ENCODE results near the gene NFIC. TPM values are rescaled to one million over a fixed set of nuclear protein-coding genes. Genes with fewer than 3 reads are reported as not detected.
"Not testable (repeated sequence)": the region's sequence is repeated elsewhere in the genome, so short reads cannot be mapped to it uniquely, and the experiment has no call there.

NFIC gene
- total RNA-seq, 1 donor: 17.3 TPM

DNA sequence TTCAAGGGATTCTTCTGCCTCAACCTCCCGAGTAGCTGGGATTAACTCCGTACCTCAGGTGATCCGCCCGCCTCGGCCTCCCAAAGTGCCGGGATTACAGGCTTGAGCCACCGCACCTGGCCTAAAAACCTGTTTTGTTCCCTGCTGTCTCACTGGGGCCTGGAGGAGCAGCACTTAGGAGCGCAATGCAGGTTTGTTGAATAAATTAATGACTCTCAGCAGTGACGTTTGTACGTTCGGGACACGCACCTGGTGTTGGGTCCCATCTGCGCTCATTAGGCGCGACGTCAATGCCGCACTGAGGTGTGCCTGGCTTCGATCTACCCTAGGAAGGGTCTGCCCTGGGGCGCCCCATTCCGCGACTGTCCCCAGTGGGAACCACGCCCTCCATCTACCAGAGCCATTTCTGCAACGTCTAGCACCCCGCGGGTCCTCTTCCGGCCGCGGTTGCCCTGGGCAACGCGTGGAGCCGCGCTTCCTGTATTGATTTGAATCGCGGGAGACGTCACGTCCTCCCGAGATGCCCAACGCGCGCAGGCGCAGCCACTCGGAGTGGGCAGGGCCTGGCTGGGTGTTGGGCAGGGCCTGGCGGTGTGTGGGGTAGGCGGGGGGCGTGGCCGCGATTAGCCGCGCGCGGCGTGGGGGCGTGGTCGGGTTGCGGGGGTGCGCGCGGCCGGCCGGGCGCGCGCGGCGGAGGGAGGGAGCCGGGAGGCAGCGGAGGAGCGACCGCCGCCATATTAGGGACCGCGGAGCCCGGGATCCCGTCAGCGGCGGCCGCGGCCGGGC lies 139.4 kb downstream of the NFIC start, which contains the start of gene FZR1:
FZR1 (plus strand) TSS at position 714 of the 786 bp plus-strand sequence. CDS start 16,679 bp downstream, outside the sequence.
- Histone ChIP-seq H3K4me3 (ENCODE audit: low read length) (peak within 1 kb of the TSS; percentile 78), H3K9me3 (ENCODE audit: low read depth, low read length) (no peaks in the 10 kb centered on the region), H3K4me1 (ENCODE audit: insufficient read depth, low read length) (peaks cover 31% of the 10 kb centered on the region), H3K27me3 (ENCODE audit: insufficient read depth, low read length) (no peaks in the 10 kb centered on the region)

DNA sequence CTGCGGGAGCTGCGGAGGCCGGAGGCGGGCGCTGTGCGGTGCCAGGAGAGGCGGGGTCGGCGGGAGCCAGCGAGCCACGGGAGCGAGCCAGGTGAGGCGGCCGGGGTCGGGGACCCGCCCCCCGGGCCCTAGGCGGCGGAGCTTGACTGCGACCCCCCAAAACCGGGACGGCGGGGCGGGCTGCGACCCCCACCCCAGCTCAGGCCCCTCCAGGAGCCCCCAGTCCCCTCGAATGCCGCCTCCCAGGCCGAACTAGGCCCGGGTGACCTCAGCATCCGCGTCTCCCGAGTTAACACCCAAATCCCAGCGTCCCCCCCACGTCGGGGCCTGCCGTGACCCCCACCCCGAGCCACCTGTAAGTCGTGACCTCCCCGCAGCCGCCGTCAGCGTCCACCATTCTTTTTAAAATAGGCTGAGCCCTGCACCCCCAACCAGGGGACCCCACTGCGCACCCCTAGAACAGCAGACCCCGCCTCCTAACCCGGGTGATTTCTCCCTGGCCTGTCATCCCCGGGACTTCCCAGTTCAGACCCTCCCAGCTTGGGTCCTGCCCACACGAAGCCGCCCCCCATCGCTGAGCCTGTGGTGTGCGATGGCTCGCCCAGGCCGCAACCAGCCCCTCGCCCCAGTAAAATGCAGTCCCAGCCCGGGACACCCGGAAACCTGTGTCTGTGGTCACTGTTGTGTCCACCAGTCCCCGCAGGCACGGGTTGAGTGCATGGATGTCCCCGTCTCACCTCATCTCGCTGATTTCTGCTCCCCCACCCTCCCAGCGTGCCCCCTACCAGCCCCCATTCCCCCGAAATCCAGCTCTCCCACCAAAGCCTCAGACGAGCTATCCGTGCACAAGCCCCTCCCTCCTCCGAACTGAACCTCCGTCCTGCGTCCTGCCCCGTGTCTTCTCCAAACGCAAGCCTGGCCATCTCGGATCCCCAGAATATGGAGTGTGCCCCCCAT lies 140.3 kb downstream of the NFIC start:
- H3K4me1 ChIP-seq (ENCODE audit: insufficient read depth, low read length): peaks cover 27% of the 10 kb centered on the region
- peak overlapping the region; percentile 78 for H3K4me3 ChIP-seq (ENCODE audit: low read length)
- no peaks in the 10 kb centered on the region for H3K9me3 ChIP-seq (ENCODE audit: low read depth, low read length)
- no peaks in the 10 kb centered on the region for H3K27me3 ChIP-seq (ENCODE audit: insufficient read depth, low read length)

DNA sequence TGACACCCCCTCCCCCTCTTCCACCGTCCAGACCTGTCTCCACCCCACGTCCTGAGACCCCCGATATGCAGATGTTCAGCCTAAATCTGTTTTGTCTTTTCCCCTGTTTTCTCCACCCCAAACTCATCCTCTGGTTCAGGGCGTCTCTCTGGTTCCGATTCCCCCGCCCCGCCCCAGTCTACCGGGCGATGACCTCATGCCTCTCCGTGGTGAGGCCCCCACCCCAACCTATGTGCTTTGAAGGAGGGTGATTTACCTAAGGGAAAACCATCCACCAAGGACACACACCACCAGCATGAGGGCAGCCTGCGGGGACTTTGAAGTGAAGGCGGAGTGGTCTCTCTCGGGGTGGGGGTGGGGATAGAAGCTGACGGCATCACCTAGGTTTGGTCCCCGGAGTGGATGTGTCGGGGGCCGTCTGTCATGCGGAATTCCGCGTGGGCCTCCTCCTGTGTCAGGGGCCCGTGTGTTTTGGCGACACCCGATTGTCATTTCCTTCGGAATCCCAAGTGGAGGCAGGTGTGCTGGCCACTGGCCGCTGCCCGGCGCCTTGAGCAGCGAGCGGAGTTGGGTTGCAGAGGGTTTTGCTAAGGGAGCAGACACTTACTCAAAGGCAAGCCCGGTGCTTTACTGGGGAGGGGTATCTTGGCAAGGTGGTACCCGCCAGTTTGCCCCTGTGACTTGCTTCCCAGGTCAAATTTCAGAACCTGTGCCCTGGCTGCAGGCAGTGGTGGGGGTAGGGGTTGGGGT lies 141.2 kb downstream of the NFIC start:
- peak overlapping the region; percentile 78 for H3K4me3 ChIP-seq (ENCODE audit: low read length)

DNA sequence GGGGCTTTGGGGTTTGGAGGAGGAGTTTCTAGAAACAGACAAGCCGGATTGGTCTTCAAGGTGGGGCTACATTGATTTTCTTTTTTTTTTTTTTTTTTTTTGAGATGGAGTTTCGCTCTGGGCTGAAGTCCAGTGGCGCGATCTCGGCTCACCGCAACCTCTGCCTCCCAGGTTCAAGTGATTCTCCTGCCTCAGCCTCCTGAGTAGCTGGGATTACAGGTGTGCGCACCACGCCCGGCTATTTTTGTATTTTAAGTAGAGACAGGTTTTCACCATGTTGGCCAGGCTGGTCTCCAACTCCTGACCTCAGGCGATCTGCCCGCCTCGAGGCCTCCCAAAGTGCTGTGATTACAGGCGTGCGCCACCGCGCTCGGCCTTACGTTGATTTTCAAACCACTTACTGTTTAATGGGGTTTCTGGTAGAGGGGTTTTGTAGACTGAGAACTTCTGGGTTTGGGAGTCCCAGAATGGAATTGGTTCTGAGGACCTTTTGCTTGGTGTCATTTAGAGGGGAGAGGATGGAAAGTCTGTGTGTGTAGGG lies 141.8 kb downstream of the NFIC start:
- H3K4me1 ChIP-seq (ENCODE audit: insufficient read depth, low read length): peaks cover 27% of the 10 kb centered on the region
- H3K27me3 ChIP-seq (ENCODE audit: insufficient read depth, low read length); H3K9me3 ChIP-seq (ENCODE audit: low read depth, low read length); H3K4me3 ChIP-seq (ENCODE audit: low read length): not testable (repeated sequence)

More for the DNA sequence above, 141.2 kb downstream of the NFIC start:
- Histone ChIP-seq H3K27me3 (ENCODE audit: insufficient read depth, low read length) (no peaks in the 10 kb centered on the region), H3K9me3 (ENCODE audit: low read depth, low read length) (no peaks in the 10 kb centered on the region), H3K4me1 (ENCODE audit: insufficient read depth, low read length) (peaks cover 27% of the 10 kb centered on the region)

DNA sequence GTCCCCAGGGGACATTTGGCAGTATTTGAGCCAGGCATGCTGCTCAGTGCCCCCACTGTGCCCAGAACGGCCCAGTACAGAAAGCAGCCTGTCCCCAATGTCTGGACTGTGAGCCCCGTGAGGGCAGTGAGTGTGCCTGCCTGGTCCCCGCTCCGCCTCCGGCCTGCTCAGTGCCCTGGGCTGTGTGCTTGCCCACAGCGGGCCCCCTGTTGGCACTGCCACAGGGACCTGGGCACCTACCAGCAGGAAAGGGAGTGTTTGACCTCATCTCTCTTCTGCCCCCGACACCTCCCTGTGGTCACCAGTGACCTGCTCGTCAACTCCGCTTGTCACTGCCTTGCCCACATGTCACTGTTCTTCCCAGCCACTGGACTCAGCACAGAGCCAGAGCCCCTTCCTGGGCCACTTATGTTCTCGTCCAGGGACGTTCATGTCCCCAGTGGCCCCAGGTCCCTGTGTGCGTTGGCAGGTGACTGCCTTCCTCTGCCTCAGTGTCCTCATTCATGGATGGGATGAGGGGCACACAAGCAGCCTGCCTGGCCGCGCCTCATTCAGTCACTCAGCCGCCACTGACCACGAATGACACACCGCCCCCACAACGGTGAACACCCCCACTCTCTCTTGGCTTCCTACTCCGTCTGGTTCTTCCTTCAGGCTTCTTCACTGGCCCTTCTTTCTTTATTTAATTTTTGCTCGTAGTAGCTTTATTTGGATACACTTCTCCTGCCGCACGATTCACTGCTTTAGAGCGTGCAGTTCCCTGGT lies 142.6 kb downstream of the NFIC start:
- Histone ChIP-seq H3K9me3 (ENCODE audit: low read depth, low read length) (no peaks in the 10 kb centered on the region), H3K4me3 (ENCODE audit: low read length) (no peak overlapping the region), H3K27me3 (ENCODE audit: insufficient read depth, low read length) (no peaks in the 10 kb centered on the region), H3K4me1 (ENCODE audit: insufficient read depth, low read length) (peaks cover 27% of the 10 kb centered on the region)

DNA sequence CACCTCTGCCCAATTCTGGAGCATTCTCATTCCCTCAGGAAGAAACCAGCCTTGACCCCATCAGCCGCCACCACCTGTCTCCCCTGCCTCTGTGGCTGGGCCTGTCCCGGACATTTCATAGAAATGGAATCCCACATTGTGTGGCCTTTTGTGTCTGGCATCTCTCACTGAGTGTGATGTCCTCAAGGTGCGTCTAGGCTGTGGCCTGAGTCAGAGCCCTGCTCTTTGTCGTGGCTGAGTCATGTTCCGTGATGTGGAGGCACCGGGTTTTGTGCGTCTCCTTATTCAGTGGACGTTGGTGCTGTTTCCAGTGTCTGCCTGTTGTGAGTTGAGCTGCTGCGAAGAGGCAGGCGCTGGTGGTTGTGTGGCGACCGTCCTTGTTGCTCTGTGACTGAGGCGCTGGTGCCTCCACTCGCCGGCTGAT lies 143.2 kb downstream of the NFIC start:
- Histone ChIP-seq H3K4me3 (ENCODE audit: low read length) (no peak overlapping the region), H3K4me1 (ENCODE audit: insufficient read depth, low read length) (peaks cover 27% of the 10 kb centered on the region), H3K27me3 (ENCODE audit: insufficient read depth, low read length) (no peaks in the 10 kb centered on the region), H3K9me3 (ENCODE audit: low read depth, low read length) (no peaks in the 10 kb centered on the region)

DNA sequence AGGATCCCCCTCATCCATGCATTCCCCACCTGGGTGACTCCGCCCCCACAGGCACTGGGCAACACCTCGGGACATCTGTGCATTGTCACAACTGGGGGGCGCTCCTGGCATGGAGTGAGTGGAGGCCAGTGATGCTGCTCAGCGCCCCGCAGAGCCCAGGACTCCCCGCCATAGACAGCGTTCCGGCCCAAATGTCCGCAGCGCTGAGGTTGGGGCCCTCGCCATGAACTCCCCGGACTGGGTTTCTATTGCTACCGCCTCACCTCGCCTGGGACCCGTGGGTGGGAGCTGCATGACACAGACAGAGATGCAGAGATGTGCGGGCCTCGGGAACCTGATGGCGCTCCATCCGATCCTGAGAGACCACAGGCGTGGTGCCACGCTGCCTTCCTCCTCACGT lies 144.3 kb downstream of the NFIC start:
- Histone ChIP-seq H3K4me3 (ENCODE audit: low read length) (no peak overlapping the region), H3K27me3 (ENCODE audit: insufficient read depth, low read length) (no peaks in the 10 kb centered on the region), H3K4me1 (ENCODE audit: insufficient read depth, low read length) (peaks cover 17% of the 10 kb centered on the region), H3K9me3 (ENCODE audit: low read depth, low read length) (no peaks in the 10 kb centered on the region)

DNA sequence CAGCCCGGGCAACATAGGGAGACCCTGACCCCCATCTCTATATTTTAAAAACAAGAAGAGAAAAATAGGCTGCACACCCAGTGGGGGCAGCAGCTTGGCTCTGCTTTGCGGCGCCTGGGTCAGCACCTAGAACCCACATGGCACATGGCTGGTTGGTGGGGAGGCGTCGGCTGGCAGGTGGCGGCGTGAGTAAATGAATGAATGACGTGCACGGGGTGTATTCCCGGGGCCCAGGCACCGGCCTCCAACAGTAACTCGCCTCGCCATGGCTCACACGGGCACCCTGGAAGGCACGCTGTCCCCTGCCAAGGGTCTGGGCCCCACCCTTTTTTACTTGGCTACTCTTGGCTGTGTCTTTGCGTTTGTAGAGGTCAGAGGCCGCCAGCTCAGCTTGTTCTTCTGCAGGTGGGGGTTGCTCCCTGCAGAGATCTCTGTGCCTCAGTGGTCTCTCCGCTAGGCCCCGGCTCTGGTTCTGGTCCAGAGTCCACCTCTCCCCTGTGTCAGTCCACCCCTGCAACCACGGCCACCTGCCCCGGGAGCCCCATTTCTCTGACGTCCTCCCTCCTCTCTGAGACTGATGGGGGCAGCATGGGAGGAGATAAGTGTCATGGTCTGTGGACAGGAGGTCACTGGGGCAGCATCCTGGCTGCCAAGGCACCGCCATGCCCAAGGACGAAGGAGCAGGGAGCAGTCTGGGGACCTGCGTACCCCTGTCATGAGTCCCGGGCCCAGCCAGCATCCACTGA lies 145.3 kb downstream of the NFIC start:
- Histone ChIP-seq H3K27me3 (ENCODE audit: insufficient read depth, low read length) (no peaks in the 10 kb centered on the region), H3K9me3 (ENCODE audit: low read depth, low read length) (no peaks in the 10 kb centered on the region), H3K4me1 (ENCODE audit: insufficient read depth, low read length) (peaks cover 21% of the 10 kb centered on the region), H3K4me3 (ENCODE audit: low read length) (no peak overlapping the region)

DNA sequence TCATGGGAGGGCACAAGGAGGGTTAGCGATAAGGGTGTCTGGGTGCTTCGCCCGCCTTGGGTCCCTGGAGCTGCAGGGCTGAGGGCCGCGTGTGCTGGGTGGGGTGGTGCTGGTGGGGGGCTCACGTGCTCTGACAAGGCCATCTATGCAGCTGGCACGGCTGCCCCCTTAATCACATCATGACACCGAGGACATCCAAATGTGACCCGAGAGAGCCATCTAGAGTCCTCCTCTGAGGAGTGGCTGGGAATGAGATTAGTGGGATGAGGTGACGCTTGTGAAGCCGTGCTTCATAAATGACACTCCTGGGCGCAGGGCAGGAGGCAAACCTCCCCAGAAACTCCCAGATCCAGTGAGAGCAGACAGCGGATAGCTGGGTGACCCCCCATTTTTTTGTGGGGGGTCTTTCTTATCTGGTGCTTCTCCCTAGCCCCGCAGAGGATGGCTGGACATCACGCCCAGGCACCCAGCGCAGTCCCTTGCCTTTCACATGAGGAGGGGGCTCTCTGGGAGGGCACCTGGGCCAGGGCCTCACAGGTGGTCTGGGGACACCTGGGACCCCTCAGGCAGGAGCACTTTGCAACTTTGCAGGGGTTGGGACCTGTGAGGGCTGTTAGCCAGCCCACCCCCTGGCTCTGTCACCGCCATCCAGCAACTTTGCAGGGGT lies 146.3 kb downstream of the NFIC start:
- Histone ChIP-seq H3K27me3 (ENCODE audit: insufficient read depth, low read length) (no peaks in the 10 kb centered on the region), H3K4me1 (ENCODE audit: insufficient read depth, low read length) (peaks cover 21% of the 10 kb centered on the region), H3K9me3 (ENCODE audit: low read depth, low read length) (no peaks in the 10 kb centered on the region), H3K4me3 (ENCODE audit: low read length) (no peak overlapping the region)

DNA sequence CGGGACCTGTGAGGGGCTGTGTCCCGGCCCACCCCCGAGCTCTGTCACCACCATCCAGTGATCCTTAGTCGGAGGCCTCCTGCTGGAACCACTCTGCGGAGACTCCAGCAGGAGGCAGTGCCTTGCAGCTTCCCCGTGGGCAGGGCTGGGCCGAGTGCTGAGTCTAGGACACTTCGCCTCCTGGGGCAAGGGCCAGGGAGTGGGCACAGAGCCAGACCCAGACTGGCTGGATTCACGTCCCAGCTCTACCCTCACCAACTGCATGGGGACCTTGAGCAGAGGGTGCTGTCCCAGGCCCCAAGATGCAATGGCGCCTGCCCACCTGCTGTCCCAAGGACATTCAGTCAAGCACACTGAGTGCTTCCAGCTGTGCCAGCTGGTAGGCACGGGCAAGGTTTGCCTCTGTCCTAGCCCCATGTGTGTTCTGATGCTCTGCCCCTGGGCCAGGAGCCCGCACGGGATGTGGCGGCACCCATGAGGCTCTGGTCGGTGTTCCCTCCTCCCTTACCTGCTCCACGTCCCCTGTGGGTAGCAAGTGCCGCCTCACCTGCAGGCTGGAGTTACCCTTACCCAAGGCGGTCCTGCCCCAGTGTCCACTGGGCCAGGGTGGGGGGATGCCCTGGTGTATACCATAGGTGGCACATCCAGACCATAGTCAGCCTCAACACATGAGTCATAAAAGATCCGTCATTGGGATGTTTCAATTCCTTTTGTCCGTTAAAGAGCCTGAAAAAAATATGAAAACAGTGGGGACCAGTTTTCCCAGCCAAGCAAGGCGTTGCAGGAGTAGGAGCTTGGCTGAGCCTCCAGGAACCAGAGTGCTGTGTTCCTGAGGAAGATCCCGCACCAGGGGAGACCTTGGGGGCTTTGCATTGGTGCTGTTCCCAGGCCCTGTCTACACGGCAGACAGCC lies 147.1 kb downstream of the NFIC start:
- Histone ChIP-seq H3K4me1 (ENCODE audit: insufficient read depth, low read length) (peaks cover 16% of the 10 kb centered on the region), H3K9me3 (ENCODE audit: low read depth, low read length) (no peaks in the 10 kb centered on the region), H3K27me3 (ENCODE audit: insufficient read depth, low read length) (no peaks in the 10 kb centered on the region), H3K4me3 (ENCODE audit: low read length) (no peak overlapping the region)

DNA sequence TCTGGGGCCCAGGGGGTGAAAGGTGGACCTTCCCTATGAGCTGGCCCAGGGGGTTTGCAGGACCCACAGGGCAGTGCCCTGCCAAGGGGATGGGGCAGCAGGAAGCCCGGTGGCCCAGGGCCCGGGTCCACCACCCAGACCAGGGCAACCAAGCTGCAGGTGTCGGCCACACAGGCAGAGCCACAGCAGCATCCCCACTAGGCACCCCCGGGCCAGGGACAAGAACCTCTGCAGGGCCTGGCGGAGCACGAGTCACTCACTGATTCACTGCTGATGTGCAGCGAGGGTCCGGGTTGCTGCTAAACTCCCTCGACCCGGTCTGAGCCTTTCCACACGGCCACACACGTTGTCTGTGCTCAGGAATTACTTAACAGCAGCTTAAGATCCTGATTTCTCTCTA lies 148.5 kb downstream of the NFIC start:
- Histone ChIP-seq H3K9me3 (ENCODE audit: low read depth, low read length) (no peaks in the 10 kb centered on the region), H3K27me3 (ENCODE audit: insufficient read depth, low read length) (no peaks in the 10 kb centered on the region), H3K4me3 (ENCODE audit: low read length) (no peak overlapping the region), H3K4me1 (ENCODE audit: insufficient read depth, low read length) (peaks cover 10% of the 10 kb centered on the region)

DNA sequence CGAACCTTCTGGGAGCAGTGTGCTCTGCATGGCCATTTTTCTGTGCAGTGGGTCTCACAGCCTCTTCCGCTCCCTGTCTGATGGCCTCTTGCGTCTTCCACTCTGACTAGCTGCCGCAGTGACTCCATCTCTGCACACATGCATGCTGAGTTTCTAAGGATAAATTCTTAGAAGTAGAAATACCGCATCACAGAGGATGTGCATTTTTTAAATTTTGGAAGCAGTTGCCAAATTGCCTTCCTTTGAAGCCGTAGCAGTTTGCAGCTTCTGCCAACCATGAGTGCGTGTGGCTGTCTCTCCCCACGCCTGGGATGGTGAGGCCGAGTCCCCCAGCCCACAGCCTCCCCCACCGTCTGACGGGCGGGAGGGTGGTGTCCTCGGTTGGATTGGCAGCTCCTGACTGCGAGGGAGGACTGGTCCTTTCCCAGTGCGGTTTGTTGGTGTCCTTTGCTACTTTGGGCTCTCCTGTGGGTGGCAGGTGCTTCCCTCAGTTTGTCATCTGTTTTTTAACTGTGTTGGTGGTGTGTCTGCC lies 149.6 kb downstream of the NFIC start:
- no peaks in the 10 kb centered on the region for H3K27me3 ChIP-seq (ENCODE audit: insufficient read depth, low read length)
- H3K4me3 ChIP-seq (ENCODE audit: low read length): no peak overlapping the region
- H3K4me1 ChIP-seq (ENCODE audit: insufficient read depth, low read length): peaks cover 10% of the 10 kb centered on the region
- H3K9me3 ChIP-seq (ENCODE audit: low read depth, low read length): no peaks in the 10 kb centered on the region
